COLO668 (cell line): Measurements from ENCODE around the gene NUP62CL.
"Not testable (repeated sequence)": the region's sequence is repeated elsewhere in the genome, so short reads cannot be mapped to it uniquely, and the experiment has no call there.

Experiments
- DNase-seq: peaks from one replicate; lab custom pipeline; 2025; ENCODE audit not compliant: unreplicated experiment; lab: John Stamatoyannopoulos, UW

Gene NUP62CL

DNA sequence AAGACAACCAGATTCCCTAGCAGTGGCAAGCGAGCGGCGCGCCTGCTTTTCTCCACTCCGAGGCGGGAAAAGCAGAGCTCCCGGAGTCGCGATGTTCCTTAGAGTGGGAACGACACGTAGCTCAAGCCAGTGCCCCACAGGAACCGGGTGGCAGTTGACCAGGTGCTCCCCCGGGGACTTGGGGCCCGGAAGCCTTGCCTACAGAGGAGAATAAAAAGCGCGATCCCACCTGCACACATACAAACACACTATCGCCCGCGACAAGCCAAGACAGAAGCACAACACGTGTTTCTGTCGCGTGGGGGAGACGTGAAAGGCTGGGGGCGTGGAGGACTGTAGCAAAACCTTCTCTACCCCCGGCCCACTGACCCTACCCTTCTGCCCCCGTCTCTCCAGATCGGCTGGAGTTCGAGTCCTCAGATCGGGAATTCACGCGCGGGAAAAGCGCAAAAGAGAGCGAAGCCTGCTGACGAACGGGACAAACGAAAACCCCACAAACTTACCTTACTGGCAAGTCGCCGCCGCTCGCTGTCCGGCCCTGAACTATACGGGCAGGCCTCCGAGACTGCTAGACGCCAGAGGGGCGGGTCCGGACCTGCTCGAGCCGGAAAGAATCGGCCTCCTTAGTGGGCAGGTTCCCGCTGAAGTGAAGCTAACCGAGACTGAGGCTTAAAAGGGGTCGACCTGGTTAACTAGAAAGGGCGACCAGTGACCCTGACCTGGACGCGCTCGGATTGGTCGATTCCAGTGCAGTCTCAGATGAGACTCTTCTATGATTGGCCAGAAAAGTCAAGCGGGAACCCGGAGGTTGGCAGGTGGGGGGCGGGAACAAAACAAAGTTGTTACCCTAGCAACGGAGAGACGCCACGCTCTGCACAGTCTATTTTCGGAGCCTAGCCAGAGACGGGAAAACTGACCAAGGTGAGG lies at the start of gene NUP62CL, which contains the start of gene DNAAF6:
TSS of gene NUP62CL (minus strand) at position 664 of the 927 bp plus-strand sequence. CDS start 31,287 bp downstream, outside the sequence.
TSS of gene DNAAF6 (plus strand) at position 842 of the 927 bp plus-strand sequence. CDS start 6,265 bp downstream, outside the sequence.
- peak; percentile 51 for DNase-seq

DNA sequence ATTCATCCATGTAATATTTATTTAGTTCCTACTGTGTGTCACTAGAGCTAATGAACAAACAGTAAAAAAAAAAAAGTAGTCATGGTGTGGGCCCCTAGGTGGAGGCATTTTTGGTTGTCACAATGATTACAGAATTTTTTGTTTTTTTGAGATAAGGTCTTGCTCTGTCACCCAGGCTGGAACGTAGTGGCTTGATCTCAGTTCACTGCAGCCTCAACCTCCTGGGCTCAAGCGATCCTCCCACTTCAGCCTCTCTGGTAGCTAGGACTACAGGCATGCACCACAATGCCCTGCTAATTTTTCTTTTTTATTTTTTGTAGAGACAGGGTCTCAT lies 22.2 kb upstream of the NUP62CL start:
- DNase-seq, result no peak

DNA sequence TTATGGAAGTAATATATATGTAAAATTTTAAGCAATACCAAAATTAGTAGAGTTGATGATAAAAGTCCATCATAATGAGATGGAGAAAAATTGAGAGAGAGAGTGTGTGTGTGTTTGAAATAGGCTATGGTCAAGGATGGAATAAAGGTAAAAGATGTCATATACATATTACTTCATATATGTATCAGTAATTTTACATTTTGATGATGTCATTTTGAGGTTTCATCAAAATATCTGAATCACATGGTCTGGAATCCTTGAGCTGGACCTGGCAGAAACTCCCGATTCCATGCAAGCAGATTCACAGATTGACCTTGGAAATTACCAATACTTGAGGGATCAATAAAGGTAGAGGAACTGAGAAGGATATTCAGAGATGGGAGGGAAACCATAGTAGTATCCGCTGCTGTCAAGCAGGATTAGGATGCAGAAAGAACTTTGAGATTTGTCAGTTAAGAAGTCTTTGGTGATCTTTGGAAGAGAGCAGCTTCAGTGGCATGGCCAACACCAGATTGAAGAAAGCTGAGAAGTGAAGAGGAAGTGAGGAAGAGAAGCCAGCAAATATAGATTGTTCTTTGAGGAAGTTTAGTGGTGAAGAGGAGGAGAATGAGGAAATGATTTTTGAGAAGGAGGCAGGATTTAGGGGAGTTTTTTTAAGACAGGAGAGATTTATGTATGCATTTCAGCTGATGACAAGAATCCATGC lies 21.7 kb upstream of the NUP62CL start:
- no peak for DNase-seq

DNA sequence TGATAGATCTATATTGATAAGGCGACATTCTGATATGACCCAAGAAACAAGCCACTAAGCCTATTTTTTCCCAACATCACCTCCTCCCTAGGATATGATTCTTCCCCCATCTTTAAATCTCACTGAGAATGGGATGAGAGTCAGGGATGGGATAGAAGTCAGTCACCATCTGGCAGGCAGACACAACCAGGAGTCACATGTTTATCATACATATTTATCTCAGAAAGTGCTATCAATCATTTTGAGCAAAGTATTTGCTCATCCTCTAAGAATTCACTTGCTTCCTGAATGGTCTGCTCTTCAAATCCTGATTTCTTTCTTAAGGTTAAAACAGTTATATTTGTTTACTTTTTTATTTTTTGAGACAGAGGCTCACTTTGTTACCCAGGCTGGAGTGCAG lies 20.5 kb upstream of the NUP62CL start:
- DNase-seq, result no peak

- no peak for DNase-seq
Observed at GRCh38 chrX:107213477-107213876, 7.2 kb upstream of the NUP62CL start.

GRCh38 chrX:107207943-107208342 lies 1.7 kb upstream of the NUP62CL start:
- DNase-seq, result no peak

DNA sequence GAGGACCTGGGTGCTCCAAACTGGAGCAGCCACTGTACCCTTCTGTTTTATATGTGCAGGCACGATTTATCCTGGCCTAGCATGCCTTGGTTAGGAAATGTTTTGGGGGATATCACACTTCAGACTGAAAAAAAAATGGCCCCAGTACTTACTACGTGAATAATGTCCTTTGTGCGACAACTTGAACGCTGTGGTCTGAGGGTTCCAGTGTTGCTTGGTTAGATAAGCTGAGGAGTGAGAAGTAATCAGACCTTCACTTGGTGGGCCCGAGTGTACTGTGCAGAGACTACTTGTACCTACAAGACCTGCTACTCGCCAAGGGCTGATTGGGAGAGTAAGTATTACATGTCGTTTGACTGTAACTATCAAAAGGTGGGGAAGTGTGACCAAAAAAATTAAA lies 856 bp upstream of the NUP62CL start:
- DNase-seq, result no peak

- DNase-seq, result no peak
Observed at GRCh38 chrX:107206697-107207065, 448 bp upstream of the NUP62CL start.

DNA sequence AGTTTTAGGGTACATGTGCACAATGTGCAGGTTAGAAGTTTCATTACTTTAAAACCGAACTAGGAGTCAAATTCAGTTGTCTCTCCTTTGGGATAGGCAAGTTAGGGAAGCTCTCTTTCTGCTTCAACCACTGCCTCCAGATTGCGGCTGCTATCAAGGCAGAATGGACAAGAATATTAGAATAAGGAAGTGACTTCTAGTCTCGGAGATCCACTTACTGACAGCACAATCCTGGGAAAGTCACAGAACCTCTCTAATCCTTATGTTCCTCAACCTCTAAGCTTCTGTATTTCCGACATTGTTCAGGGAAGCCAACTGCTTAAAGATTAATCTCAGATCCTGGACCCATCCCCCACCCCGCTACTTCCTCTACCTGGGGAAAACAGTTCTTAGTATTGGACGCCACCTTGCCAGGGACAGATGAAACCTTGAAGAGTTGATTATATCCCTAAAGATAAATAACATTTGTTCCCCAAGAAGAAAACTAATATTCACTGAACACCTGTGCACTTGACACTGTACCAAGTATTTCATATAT lies 2.1 kb downstream of the NUP62CL start:
- DNase-seq, result no peak

- no peak for DNase-seq
Observed at GRCh38 chrX:107199491-107199890, 6.7 kb downstream of the NUP62CL start.

DNA sequence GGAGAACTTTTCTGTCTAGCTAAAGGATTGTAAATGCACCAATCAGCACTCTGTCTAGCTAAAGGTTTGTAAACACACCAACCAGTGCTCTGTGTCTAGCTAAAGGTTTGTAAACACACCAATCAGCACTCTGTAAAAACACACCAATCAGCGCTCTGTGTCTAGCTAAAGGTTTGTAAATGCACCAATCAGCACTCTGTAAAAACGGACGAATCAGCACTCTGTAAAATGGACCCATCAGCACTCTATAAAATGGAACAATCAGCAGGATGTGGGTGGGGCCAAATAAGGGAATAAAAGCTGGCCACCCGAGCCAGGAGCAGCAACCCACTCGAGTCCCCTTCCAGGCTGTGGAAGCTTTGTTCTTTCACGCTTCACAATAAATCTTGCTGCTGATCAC lies 8.2 kb downstream of the NUP62CL start:
- not testable (repeated sequence) for DNase-seq

GRCh38 chrX:107197319-107197718 lies 8.9 kb downstream of the NUP62CL start:
- no peak for DNase-seq

DNA sequence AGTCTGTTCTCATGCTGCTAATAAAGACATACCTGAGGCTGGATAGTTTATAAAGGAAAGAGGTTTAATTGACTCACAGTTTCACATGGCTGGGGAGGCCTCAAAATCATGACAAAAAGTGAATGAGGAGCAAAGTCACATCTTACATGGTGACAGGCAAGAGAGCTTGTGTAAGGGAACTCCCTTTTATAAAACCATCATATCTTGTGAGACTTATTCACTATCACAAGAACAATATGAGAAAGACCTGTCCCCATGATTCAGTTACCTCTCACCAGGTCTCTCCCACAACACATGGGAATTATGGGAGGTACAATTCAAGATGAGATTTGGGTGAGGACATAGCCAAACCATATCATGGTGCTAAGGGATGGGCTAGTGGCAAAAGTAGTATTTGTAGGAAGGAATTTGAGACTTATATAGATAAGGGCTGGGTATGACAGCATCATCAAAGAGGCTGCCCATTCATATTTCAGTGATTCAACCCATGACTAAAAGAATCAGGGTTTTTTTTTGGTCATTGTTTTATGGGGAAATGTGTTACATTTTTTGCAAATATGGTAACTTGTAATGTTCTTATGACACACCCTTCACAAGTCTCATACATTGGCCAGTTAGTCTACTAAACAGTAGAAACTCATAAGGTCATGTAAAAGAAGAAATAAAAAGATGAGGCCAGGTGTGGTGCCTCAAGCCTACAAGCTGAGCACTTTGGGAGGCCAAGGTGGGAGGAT lies 34.7 kb downstream of the NUP62CL start:
- no peak for DNase-seq

DNA sequence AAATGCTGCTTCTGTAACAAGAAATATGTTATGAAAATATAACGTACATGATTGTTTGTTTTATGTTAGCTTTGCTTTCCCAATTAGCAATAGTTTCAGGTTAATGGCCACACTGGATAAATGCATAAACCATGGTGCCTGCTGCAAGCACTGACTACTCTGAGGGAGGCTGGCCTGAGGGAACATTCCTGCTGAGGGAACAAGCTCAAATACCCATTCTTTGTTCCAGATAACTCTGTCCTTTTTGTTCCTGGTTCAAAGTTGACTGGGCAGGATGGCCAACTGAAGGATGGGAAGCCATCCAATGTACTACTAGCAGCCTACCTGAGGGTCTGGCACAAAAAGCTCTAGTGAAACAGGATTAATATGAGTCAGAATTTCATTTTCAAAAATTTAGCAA lies 37.5 kb downstream of the NUP62CL start:
- DNase-seq, result no peak

DNA sequence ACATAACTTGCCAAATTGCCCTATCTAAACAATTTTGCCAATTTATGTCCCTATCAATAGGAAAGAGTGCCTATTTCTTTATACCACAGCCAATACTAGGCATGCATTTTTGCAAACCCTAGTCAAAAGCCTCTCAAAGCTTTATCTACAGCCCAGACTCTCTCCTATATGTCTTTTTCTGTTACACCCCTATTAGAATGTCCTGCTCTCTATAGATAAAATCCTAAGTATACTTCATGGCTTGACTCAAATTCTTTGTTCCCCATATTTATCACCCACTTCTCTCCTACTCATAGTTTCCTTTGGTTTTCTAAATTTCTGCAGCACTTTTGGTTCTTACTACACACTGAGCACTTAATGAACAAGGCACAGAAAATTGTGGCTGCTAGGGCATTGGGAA lies 38.0 kb downstream of the NUP62CL start:
- DNase-seq, result no peak

DNA sequence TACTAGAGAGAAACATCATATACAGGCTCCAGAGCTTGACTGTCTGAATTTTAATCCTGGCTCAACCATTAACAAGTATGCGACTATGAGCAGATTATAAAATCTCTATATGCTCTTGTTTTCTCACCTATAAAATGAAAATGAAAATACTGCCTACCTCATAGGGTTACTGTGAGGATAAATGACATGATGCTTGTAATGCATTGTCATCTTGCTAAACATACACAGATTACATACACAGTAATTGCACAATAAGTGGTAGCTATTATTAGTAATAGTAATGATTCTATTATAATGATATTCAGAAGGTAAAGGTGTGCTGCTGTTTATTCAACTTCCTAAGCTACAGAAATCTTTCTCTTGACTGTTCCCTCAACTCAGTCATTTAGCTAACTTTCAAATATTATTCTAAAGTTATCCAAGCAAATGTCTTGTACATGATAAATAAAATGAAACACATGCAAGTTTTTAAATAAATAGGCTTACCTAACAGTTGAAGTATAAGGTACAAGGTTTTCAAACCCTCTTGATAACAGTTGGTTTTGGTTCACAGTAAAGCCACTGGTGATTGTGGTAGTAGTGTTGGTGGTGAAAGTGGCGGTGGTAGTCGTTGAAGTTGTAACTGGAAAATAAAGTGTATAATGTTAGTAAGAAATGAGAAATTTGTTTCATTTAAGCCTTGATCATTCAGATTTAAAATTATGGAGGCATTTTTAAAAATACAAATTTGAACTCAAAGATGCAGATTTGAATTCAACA lies 38.9 kb downstream of the NUP62CL start:
- no peak for DNase-seq

DNA sequence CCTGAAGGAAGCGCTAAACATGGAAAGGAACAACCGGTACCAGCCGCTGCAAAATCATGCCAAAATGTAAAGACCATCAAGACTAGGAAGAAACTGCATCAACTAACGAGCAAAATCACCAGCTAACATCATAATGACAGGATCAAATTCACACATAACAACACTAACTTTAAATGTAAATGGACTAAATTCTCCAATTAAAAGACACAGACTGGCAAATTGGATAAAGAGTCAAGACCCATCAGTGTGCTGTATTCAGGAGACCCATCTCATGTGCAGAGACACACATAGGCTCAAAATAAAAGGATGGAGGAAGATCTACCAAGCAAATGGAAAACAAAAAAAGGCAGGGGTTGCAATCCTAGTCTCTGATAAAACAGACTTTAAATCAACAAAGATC lies 48.6 kb downstream of the NUP62CL start:
- DNase-seq, result not testable (repeated sequence)

DNA sequence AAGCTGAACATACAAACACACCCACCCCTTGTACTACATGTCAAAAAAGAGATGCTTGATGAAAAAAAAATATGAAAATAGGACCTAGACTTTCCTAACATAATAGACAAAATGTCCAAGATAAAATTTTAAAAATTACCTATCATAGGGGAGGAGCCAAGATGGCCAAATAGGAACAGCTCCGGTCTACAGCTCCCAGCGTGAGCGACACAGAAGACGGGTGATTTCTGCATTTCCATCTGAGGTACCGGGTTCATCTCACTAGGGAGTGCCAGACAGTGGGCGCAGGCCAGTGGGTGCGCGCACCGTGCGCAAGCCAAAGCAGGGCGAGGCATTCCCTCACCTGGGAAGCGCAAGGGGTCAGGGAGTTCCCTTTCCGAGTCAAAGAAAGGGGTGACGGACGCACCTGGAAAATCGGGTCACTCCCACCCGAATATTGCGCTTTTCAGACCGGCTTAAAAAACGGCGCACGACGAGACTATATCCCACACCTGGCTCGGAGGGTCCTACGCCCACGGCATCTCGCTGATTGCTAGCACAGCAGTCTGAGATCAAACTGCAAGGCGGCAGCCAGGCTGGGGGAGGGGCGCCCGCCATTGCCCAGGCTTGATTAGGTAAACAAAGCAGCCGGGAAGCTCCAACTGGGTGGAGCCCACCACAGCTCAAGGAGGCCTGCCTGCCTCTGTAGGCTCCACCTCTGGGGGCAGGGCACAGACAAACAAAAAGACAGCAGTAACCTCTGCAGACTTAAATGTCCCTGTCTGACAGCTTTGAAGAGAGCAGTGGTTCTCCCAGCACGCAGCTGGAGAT lies 50.4 kb downstream of the NUP62CL start:
- not testable (repeated sequence) for DNase-seq

DNA sequence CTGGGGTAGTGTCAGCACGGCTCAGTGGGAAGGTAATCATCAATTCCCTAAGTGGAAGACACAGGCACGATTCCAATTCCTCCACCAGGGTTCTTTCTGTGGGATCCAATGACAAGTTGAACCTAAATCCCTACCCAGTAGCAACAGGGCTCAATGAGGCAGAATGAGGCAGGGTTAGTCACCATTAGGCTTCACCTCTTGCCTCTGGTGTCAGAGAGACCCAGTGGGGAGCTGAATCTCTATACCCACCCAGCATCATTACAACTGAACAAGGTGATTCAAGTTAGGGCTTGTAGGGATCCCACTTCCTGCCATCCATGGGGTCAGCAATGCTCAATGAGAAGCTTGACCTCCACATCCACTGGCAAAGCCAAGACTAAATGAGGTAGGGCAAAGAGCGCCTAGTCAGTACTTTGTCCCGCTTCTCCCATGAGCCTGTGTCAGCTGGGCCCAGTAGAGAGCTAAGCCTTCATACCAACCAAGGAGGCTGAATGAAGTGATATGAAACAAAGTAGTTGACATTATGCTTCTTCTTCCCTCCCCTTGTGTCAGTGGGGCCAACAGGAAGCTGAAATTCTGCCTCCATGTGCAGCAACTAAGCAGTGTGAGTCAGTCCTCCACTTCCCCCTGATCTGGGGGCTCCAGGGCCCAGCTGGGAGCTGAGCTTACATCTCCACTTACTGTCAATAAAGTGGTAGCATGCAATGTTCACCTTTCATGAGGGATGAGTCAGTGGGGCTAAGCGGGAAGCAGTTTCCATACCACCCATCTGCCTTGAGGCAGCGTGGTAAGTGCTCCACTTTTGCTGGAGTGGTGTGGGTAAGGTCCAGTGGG lies 51.2 kb downstream of the NUP62CL start:
- DNase-seq, result peak; percentile 45
